HG02840 (cell line): ENCODE results near the gene TBC1D13.
"Not testable (repeated sequence)": the region's sequence is repeated elsewhere in the genome, so short reads cannot be mapped to it uniquely, and the experiment has no call there.

Experiments
- ATAC-seq: cut with Tn5 transposase; IDR thresholded peaks from one replicate; pipeline ENCODE4 v1.9.1; 2021; ENCODE audit warnings: mild to moderate bottlenecking, moderate library complexity, moderate number of reproducible peaks; ENCODE audit not compliant: unreplicated experiment, low FRiP score

TBC1D13 gene

GRCh38 chr9:128786681-128787601 lies at the start of gene TBC1D13:
TBC1D13 (plus strand) TSS chr9:128787253; CDS start chr9:128787354, 101 bp downstream.
- ATAC-seq: peak; percentile 85

DNA sequence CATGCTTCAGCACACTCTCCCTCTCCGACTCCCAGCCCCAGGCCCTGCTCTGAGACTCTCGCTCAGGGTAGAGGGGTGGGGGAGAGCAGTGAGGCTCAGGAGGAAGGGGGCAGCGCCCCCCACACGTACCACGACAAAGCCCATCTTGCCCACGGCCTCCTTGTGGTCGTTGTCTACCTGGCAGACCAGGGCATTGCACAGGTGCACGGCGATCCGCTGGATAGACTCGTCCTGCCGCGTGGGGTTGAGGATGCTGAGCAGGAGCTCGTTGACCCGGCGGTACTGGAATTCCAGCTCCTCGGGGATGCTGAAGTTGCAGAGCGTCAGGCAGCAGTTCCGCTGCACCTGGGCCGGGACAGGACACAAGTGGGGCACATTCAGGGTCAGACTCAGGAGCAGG lies 44.7 kb upstream of the TBC1D13 start:
- no peak for ATAC-seq

DNA sequence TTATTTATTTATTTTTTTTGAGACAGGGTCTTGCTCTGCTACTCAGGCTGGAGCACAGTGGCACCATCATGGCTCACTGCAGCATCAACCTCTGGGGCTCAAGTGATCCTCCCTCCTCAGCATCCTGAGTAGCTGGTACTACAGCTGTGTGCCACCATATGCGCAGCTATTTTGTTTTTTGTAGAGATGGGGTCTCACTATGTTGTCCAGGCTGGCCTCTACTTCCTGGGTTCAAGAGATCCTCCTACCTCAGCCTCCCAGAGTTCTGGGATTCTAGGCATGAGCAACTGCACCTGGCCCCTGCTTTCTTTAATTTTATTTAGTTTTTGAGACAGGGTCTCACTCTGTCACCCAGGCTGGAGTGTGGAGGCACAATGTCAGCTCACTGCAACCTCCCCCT lies 43.6 kb upstream of the TBC1D13 start:
- ATAC-seq: no peak

DNA sequence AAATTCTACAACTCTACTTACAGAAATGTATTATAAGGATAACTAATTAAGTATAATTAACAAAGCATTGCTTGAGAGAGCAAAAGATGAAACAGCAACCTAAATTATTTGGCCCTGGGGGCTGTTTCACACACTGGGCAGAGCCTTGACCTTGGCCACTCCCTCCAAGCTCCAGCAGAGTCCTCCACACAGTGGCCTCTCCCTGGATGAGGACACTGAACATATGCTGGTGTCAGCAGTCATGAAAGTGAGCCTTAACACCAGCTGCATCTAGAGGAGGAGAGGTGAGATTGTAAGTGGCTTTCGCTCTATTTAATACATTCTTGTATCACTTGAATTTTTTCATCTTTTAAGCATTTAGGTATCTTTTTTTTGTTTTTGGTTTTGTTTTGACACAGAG lies 39.8 kb upstream of the TBC1D13 start:
- no peak for ATAC-seq

GRCh38 chr9:128750926-128751595 lies 36.0 kb upstream of the TBC1D13 start:
- ATAC-seq: no peak

DNA sequence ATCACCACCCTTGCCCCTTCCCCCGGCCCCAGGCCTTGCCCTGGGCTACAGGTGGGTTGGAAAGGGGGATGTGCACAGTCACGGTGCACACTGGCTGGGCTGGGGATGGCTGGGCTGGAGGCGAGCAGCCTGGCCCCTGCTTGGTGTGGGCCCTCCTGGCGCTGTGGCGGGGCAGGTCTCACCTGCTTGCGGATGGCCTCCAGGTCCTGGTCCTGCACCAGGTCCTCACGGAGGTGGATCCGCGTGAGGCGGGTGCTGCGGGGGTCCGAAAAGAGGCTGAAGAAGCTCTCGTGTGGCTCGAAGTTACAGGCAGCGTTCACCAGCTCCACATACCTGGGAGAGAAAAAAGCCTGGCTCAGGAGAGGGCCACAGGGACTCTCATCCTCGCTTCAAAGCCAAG lies 33.4 kb upstream of the TBC1D13 start:
- ATAC-seq: no peak

GRCh38 chr9:128757602-128758001 lies 29.5 kb upstream of the TBC1D13 start:
- ATAC-seq: no peak

GRCh38 chr9:128762671-128763449 lies 24.2 kb upstream of the TBC1D13 start:
- ATAC-seq: no peak

GRCh38 chr9:128764361-128764760 lies 22.7 kb upstream of the TBC1D13 start:
- ATAC-seq: no peak

GRCh38 chr9:128765499-128765898 lies 21.6 kb upstream of the TBC1D13 start:
- no peak for ATAC-seq

GRCh38 chr9:128768606-128769005 lies 18.4 kb upstream of the TBC1D13 start:
- ATAC-seq: no peak

- ATAC-seq: no peak
Observed at GRCh38 chr9:128770286-128771030, 16.6 kb upstream of the TBC1D13 start.

- peak; percentile 32 for ATAC-seq
Observed at GRCh38 chr9:128771094-128771721, 15.8 kb upstream of the TBC1D13 start.

DNA sequence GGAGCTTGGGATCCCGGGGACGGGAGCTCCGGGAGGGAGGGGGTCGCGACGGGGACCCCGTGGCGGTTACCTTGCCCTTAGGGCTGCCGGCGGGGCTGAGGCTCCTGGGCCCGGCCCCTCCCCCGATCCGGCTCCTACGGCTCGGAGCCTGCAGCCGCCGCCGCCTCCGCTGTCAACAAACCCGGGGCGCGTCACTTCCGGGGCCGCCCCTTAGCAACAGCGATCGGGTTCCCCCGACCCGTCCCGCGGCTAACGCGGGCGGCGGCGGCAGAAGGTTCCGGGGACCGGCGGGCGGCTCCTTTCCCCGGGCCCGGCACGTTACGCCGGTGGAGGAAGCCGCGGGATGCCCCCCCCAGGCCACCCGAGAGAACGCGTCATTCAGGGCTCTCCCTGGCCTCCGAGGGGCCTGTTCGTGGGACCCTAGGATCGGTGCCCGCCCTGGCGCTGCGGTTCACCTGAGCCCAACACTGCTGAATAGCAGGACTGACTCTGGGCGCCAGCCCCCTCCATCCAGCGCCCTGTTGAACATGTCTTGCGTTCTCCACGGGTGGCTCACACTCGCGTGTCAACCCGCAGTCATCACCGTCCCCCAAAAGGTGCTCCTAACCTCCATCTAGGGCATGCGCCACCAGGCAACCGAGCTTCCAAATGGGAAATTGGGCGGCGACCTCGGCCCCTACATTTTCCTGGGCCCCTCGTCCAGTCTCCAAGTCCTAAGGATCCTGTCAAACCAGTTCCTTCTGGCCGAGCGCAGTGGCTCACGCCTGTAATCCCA lies 15.1 kb upstream of the TBC1D13 start, which contains the start of gene ZER1:
Gene ZER1, minus strand, starts transcription at position 183 of the 775 bp plus-strand sequence. CDS start 16,362 bp downstream, outside the sequence.
- ATAC-seq: peak; percentile 91

DNA sequence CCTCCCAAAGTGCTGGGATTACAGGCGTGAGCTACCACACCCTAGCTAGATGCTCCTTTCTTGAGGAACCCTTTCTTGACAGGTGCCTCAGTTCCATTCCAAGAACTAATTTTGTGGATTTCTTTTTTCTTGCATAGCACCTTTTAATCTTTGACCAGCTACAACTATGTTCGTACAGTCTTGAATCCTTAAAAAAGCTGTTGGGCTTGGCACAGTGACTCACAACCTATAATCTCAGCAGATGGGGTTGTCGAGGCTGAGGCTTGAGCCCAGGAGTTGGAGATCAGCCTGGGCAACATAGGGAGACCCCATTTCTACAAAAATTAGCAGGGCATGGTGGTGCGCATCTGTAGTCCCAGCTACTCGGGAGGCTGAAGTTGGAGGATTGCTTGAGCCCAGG lies 14.0 kb upstream of the TBC1D13 start:
- no peak for ATAC-seq

DNA sequence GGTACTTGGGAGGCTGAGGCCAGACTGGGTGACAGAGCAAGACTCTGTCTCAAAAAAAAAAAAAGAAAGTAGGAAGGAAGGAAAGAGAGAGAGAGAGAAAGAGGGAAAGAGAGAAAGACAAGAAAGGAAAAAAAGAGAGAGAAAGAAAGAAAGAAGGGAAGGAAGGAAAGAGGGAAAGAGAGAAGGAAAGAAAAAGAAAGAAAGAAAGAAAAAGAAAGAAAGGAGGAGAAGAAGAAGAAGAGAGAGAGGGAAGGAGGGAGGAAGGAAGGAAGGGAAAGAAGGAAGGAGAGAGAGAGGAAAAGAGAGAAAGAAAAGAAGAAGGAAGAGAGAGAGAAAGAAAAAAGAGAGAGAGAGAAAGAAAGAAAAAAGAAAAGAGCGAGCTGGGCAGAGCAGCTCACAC lies 12.2 kb upstream of the TBC1D13 start:
- no peak for ATAC-seq

DNA sequence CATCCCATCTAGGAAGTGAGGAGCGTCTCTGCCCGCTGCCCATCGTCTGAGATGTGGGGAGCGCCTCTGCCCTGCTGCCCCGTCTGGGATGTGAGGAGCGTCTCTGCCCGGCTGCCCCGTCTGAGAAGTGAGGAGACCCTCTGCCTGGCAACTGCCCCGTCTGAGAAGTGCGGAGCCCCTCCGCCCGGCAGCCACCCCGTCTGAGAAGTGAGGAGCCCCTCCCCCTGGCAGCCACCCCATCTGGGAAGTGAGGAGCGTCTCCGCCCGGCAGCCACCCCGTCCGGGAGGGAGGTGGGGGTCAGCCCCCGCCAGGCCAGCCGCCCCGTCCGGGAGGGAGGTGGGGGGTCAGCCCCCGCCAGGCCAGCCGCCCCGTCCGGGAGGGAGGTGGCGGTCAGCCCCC lies 7.0 kb upstream of the TBC1D13 start:
- not testable (repeated sequence) for ATAC-seq

DNA sequence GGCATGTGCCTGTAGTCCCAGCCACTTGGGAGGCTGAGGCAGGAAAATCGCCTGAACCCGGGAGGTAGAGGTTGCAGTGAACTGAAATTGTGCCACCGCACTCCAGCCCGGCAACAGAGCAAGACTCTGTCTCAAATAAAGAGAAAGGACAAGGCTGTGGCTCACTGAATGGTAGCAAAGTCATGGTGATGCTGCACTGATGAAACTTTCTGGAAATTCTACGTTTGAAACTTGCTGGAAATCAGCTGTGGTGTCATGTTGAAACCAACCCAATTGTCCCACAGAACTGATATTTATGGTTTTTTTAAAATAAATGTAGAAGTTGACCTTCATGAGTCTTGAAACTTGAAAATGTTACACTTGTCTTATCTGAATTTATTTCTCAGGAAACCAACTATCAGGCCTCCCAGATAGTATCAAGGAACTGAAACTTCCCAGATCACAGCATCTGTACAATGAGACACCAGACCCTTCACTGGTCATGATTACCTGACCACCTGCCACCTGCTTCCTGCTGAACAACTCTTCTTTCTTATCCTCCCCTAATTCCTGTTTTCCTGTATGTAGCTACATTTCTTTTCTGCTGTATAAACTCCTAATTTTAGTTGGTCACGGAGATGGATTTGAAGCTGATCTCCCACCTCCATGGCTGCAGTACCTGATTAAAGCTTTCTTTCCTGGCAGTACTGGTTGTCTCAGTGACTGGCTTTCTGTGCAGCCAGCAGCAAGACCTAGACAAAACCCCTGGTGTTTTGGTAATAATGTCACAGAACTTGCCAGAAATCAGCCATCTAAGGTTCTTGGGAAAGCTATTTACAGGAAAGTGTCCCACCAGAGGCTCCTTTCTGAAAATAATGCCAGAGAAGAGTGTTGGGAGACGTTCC lies 5.6 kb upstream of the TBC1D13 start:
- ATAC-seq: no peak
